Upper lobe of left lung (tissue), 4 donors: Measurements from ENCODE around the gene PTPN21.

Experiments used
- CTCF ChIP-seq, 6 experiments: fragments of 450-650 bp in 4 of 6; fragments of 200-600 bp in 2 of 6; sonication (generic) in 2 of 6; IDR thresholded peaks; one replicate each; pipeline ENCODE4 v1.5.1; 2016 to 2019; ENCODE audit warnings: antibody characterized with exemption in 6 of 6
- POLR2A ChIP-seq, 4 donors: fragments of 450-650 bp; IDR thresholded peaks; one replicate each; pipeline ENCODE4 v1.5.1; 2016 to 2017; ENCODE audit warnings: antibody characterized with exemption in 4 of 4, mild to moderate bottlenecking in 2 of 4
- POLR2AphosphoS5 ChIP-seq, 2 donors: sonication (generic); formaldehyde crosslinking; IDR thresholded peaks; one replicate each; pipeline ENCODE4 v1.5.1; 2017; ENCODE audit warnings: antibody characterized with exemption in 2 of 2

DNA sequence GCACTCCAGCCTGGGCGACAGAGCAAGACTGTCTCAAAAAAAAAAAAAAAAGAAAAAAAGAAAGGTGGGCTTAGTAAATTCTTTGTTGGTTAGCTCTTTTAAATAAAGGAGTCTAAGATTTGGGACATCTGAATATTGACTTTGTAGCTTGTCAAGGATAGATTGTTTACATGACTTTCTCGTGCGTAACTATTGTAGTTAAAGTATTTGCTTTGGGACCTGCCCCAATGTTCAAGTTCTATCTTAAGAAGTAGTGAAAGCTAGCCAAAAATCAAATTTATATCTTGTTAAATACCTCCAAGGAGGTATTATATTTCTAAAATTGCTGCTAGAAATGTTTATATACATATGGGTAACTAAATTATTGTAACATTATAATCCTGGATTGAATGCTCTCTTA, 32.4 kb downstream of the PTPN21 start:
- TF ChIP-seq CTCF (IDR thresholded peaks at IDR 0.05) = no peak
- TF ChIP-seq POLR2A (IDR thresholded peaks at IDR 0.05) = no peak
- TF ChIP-seq POLR2AphosphoS5 (IDR thresholded peaks at IDR 0.05) = no peak
